HepG2 (cell line): ENCODE results near the gene FSD1. TPM values are rescaled to one million over a fixed set of nuclear protein-coding genes. Genes with fewer than 3 reads are reported as not detected.

ENCODE experiments used
- KDM4B ChIP-seq: sonication (generic); formaldehyde crosslinking; IDR thresholded peaks from 2 replicates; pipeline ENCODE4 v1.4.0; 2020; ENCODE audit warnings: missing genetic modification reagents
- KLF15 ChIP-seq: sonication (generic); formaldehyde crosslinking; IDR thresholded peaks from 2 replicates; pipeline ENCODE4 v1.8.1; 2023; ENCODE audit warnings: borderline replicate concordance, mild to moderate bottlenecking, inconsistent platforms, missing genetic modification reagents, mixed read lengths
- SRY ChIP-seq: sonication (generic); formaldehyde crosslinking; IDR thresholded peaks from 2 replicates; pipeline ENCODE4 v1.8.0; 2022; ENCODE audit warnings: mild to moderate bottlenecking, missing genetic modification reagents
- SSRP1 ChIP-seq: IDR thresholded peaks from 2 replicates; pipeline ENCODE4 v1.6.1; 2016; ENCODE audit warnings: control low read depth
- TGIF2 ChIP-seq: IDR thresholded peaks from 2 replicates; pipeline ENCODE4 v1.6.1; 2016; ENCODE audit warnings: control low read depth, missing compliant biosample characterization
- ZEB1 ChIP-seq: IDR thresholded peaks from 2 replicates; pipeline ENCODE4 v1.6.1; 2012; ENCODE audit warnings: mild to moderate bottlenecking, low read depth, inconsistent platforms; ENCODE audit not compliant: insufficient replicate concordance
- ZMAT3 ChIP-seq: sonication (generic); formaldehyde crosslinking; conservative IDR thresholded peaks from 2 replicates; pipeline ENCODE4 v1.7.0; 2021; ENCODE audit warnings: missing genetic modification reagents
- polyA plus RNA-seq, 8 experiments: library from polyadenylated mRNA; depleted of rRNA in 3 of 8; stranded (reverse) in 7 of 8; unstranded in 1 of 8; fragments of >200 nt; fragmentation: Illumina TruSeq in 4 of 8; extraction: Trizol in 4 of 8; gene quantifications; 2 replicates each; pipeline versions ENCODE4 v1.2.1 to v1.2.3, GENCODE V29; 2011 to 2016; ENCODE audit warnings: low read depth in 4 of 8, missing spikeins in 1 of 8, mixed read lengths in 1 of 8; ENCODE audit not compliant: insufficient read depth in 1 of 8
- total RNA-seq, 5 experiments: library from RNA; depleted of rRNA; stranded (reverse); fragments of >200 nt; fragmentation: Illumina TruSeq; extraction: Trizol; gene quantifications; 2 replicates each; pipeline ENCODE4 v1.2.3, GENCODE V29; 2016; ENCODE audit warnings: low read depth in 1 of 5
- TF ChIP-seq, protein P1 (sequence below): sonication (generic); formaldehyde crosslinking; IDR thresholded peaks from one replicate; pipeline ENCODE4 v1.5.1; 2020; ENCODE audit warnings: mild to moderate bottlenecking, missing genetic modification reagents; ENCODE audit errors: not compliant biosample characterization
- TF ChIP-seq, protein P2 (sequence below): sonication (generic); formaldehyde crosslinking; IDR thresholded peaks from 2 replicates; pipeline ENCODE4 v1.4.0; 2020; ENCODE audit warnings: missing genetic modification reagents, borderline replicate concordance
- TF ChIP-seq, protein P3 (sequence below): sonication (generic); formaldehyde crosslinking; IDR thresholded peaks from 2 replicates; pipeline ENCODE4 v1.8.0; 2022; ENCODE audit warnings: missing genetic modification reagents, mild to moderate bottlenecking, inconsistent platforms, borderline replicate concordance
- TF ChIP-seq, protein P4 (sequence below): IDR thresholded peaks from 2 replicates; pipeline ENCODE4 v1.6.1; 2016
- TF ChIP-seq, protein P5 (sequence below): sonication (generic); formaldehyde crosslinking; IDR thresholded peaks from 2 replicates; pipeline ENCODE4 v1.9.0; 2021; ENCODE audit warnings: missing genetic modification reagents, mild to moderate bottlenecking, borderline replicate concordance

Gene FSD1
- total and polyA plus RNA-seq, 2 of the 13 experiments (the other 11 are each of a cell fraction or from before 2014, with no cell fraction given): 0.29 to 0.66 TPM

DNA sequence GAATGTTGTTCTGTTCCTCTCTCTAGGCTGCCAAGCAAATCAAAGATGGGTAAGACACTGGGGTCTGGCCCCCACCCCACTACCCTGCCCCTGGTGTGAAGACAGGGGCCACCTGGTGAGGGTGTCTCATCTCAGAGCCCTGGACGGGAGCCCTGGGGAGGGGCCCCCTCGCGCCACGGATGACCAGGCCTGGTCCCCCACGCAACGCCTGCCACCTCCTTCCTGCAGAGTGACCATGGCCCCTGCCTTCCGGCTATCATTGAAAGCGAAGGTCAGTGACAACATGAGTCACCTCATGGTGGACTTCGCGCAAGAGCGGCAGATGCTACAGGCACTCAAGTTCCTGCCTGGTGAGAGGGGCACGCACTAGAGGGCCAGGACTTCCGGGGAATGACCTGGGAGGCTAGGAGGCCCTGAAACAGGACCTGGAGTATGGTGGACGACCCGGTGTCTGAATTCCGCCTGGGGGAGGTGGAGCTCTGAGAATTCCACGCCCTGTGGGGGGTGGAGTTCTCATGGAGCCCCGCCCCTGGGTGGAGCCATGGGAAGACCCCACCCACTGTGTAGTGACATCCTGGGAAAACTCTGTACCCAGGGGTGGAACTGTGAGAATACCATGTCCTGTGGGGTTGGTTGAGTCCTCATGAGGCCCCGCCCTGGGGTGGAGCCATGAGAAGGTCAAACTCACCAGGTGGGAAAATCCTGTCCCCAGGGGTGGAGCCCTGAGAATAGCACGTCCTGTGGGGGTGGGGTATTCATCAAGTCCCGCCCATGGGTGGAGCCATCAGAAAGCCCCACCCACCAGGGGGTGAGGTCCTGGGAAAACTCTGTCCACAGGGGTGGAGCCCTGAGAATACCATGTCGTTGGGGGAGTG lies 6.1 kb downstream of the FSD1 start (continued):
- TF ChIP-seq, protein P1, sequence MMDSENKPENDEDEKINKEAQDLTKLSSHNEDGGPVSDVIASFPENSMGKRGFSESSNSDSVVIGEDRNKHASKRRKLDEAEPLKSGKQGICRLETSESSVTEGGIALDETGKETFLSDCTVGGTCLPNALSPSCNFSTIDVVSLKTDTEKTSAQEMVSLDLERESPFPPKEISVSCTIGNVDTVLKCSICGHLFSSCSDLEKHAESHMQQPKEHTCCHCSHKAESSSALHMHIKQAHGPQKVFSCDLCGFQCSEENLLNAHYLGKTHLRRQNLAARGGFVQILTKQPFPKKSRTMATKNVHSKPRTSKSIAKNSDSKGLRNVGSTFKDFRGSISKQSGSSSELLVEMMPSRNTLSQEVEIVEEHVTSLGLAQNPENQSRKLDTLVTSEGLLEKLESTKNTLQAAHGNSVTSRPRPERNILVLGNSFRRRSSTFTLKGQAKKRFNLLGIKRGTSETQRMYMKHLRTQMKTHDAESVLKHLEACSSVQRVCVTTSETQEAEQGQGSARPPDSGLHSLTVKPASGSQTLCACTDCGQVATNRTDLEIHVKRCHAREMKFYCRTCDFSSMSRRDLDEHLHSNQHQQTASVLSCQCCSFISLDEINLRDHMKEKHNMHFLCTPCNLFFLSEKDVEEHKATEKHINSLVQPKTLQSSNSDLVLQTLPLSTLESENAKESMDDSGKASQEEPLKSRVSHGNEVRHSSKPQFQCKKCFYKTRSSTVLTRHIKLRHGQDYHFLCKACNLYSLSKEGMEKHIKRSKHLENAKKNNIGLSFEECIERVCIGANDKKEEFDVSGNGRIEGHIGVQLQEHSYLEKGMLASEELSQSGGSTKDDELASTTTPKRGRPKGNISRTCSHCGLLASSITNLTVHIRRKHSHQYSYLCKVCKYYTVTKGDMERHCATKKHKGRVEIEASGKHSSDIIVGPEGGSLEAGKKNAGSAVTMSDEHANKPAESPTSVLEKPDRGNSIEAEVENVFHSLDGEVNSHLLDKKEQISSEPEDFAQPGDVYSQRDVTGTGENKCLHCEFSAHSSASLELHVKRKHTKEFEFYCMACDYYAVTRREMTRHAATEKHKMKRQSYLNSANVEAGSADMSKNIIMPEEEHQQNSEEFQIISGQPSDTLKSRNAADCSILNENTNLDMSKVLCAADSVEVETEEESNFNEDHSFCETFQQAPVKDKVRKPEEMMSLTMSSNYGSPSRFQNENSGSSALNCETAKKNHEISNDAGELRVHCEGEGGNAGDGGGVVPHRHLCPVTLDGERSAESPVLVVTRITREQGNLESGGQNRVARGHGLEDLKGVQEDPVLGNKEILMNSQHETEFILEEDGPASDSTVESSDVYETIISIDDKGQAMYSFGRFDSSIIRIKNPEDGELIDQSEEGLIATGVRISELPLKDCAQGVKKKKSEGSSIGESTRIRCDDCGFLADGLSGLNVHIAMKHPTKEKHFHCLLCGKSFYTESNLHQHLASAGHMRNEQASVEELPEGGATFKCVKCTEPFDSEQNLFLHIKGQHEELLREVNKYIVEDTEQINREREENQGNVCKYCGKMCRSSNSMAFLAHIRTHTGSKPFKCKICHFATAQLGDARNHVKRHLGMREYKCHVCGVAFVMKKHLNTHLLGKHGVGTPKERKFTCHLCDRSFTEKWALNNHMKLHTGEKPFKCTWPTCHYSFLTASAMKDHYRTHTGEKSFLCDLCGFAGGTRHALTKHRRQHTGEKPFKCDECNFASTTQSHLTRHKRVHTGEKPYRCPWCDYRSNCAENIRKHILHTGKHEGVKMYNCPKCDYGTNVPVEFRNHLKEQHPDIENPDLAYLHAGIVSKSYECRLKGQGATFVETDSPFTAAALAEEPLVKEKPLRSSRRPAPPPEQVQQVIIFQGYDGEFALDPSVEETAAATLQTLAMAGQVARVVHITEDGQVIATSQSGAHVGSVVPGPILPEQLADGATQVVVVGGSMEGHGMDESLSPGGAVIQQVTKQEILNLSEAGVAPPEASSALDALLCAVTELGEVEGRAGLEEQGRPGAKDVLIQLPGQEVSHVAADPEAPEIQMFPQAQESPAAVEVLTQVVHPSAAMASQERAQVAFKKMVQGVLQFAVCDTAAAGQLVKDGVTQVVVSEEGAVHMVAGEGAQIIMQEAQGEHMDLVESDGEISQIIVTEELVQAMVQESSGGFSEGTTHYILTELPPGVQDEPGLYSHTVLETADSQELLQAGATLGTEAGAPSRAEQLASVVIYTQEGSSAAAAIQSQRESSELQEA (CRISPR knock-in tag): peak; percentile 53
- TF ChIP-seq KDM4B: peak; percentile 87; the same call in 1 of the 2 replicates
- TF ChIP-seq, protein P2, sequence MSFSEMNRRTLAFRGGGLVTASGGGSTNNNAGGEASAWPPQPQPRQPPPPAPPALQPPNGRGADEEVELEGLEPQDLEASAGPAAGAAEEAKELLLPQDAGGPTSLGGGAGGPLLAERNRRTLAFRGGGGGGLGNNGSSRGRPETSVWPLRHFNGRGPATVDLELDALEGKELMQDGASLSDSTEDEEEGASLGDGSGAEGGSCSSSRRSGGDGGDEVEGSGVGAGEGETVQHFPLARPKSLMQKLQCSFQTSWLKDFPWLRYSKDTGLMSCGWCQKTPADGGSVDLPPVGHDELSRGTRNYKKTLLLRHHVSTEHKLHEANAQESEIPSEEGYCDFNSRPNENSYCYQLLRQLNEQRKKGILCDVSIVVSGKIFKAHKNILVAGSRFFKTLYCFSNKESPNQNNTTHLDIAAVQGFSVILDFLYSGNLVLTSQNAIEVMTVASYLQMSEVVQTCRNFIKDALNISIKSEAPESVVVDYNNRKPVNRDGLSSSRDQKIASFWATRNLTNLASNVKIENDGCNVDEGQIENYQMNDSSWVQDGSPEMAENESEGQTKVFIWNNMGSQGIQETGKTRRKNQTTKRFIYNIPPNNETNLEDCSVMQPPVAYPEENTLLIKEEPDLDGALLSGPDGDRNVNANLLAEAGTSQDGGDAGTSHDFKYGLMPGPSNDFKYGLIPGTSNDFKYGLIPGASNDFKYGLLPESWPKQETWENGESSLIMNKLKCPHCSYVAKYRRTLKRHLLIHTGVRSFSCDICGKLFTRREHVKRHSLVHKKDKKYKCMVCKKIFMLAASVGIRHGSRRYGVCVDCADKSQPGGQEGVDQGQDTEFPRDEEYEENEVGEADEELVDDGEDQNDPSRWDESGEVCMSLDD (CRISPR knock-in tag): peak; percentile 32; the same call in 1 of the 2 replicates
- peak; percentile 98 for TF ChIP-seq ZMAT3
- TF ChIP-seq, protein P3, sequence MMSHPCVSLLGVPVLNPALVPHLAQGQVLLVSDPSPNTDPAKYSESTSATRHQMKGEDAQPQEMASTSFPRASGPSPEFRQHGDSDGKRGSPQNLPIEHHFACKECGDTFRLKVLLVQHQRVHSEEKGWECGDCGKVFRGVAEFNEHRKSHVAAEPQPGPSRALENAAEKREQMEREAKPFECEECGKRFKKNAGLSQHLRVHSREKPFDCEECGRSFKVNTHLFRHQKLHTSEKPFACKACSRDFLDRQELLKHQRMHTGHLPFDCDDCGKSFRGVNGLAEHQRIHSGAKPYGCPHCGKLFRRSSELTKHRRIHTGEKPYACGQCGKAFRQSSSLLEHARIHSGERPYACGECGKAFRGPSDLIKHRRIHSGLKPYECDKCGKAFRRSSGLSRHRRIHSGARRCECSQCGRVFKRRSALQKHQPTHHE (CRISPR knock-in tag): peak; percentile 85; the same call in 1 of the 2 replicates
- TF ChIP-seq, protein P4, sequence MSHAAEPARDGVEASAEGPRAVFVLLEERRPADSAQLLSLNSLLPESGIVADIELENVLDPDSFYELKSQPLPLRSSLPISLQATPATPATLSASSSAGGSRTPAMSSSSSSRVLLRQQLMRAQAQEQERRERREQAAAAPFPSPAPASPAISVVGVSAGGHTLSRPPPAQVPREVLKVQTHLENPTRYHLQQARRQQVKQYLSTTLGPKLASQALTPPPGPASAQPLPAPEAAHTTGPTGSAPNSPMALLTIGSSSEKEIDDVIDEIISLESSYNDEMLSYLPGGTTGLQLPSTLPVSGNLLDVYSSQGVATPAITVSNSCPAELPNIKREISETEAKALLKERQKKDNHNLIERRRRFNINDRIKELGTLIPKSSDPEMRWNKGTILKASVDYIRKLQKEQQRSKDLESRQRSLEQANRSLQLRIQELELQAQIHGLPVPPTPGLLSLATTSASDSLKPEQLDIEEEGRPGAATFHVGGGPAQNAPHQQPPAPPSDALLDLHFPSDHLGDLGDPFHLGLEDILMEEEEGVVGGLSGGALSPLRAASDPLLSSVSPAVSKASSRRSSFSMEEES (CRISPR knock-in tag): peak; percentile 88
- TF ChIP-seq SSRP1 (CRISPR knock-in tag): no peak
- TF ChIP-seq ZEB1: peak; percentile 63
- no peak for TF ChIP-seq KLF15
- TF ChIP-seq TGIF2 (CRISPR knock-in tag): no peak
- TF ChIP-seq SRY (CRISPR knock-in tag): peak; percentile 60; the same call in 1 of the 2 replicates
- TF ChIP-seq, protein P5, sequence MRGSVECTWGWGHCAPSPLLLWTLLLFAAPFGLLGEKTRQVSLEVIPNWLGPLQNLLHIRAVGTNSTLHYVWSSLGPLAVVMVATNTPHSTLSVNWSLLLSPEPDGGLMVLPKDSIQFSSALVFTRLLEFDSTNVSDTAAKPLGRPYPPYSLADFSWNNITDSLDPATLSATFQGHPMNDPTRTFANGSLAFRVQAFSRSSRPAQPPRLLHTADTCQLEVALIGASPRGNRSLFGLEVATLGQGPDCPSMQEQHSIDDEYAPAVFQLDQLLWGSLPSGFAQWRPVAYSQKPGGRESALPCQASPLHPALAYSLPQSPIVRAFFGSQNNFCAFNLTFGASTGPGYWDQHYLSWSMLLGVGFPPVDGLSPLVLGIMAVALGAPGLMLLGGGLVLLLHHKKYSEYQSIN (CRISPR knock-in tag): no peak
